ENCODE data around the gene CYB561D1. TPM values are rescaled to one million over a fixed set of nuclear protein-coding genes. Genes with fewer than 3 reads are reported as not detected.

CYB561D1 gene
- total and polyA plus RNA-seq, 9 of the 15 experiments (the other 6 are each of a cell fraction or from before 2014, with no cell fraction given), result 0.71 to 7.2 (median 3.5) TPM

DNA sequence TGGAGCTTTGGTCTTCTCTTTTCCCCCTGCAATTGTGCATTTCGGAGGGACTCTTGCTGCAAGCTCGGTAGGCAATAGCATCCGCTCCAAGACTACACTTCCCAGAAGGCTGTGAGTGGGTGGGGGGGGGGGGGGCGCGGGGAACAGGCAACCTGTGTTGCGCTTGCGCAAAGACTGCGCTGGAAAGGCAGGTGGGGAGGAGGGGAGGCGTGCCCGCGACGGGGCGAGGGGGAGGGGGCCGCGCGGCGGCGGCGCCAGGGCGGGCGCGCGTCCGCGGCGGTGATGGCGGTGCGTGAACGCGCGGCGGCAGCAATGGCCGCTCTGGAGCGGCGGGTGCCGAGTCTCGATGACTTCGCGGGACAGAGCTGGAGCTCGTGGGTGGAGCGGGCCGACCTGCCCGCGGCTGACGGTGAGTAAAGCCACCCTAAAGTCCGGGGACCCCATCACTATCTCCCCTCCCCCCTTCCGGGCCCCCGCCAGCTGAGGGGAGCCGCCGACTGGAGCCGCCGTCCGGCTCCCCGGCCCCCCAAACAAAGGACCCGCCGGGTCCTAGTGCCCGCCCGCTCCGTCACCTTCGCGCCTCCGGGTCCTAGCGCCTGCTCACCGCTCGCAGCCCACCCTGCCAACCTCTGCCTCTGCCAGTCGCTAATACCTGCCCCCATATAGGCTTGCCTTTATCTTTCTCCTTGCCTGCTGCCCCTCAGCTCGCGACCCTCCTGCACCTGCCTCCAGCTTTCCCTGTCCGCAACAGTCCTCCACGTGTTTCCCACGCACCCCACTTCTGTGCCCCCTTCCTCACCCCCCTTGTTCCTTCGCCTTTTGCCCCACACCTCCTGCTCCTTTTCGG, 10.0 kb upstream of the CYB561D1 start, which contains the start of gene ATXN7L2 (continued):
- TF ChIP-seq FOXJ2 (tag; IDR thresholded peaks at IDR 0.05), result peak; percentile 84
- TF ChIP-seq XRCC3 (IDR thresholded peaks at IDR 0.05), result no peak
- no peak for TF ChIP-seq BACH1 (tag; IDR thresholded peaks at IDR 0.05)
- TF ChIP-seq PHF20 (IDR thresholded peaks at IDR 0.05; ENCODE audit: partially characterized antibody), result peak; percentile 79
- no peak; the same call in 1 of the 2 replicates for TF ChIP-seq NR4A1 (CRISPR knock-in tag; IDR thresholded peaks at IDR 0.05)
- TF ChIP-seq NR4A1 (tag; IDR thresholded peaks at IDR 0.05), result no peak
- TF ChIP-seq RBM39 (optimal IDR thresholded peaks at IDR 0.05; ENCODE audit: low read depth, low read length), result no peak
- peak; percentile 57 to 59; a peak in 3 of 4 replicates for TF ChIP-seq SIX5 (IDR thresholded peaks at IDR 0.05; ENCODE audit: borderline replicate concordance in 1 of 2, insufficient read depth in 1 of 2, low read depth in 1 of 2, low read length in 2 of 2)
- TF ChIP-seq, protein P1, sequence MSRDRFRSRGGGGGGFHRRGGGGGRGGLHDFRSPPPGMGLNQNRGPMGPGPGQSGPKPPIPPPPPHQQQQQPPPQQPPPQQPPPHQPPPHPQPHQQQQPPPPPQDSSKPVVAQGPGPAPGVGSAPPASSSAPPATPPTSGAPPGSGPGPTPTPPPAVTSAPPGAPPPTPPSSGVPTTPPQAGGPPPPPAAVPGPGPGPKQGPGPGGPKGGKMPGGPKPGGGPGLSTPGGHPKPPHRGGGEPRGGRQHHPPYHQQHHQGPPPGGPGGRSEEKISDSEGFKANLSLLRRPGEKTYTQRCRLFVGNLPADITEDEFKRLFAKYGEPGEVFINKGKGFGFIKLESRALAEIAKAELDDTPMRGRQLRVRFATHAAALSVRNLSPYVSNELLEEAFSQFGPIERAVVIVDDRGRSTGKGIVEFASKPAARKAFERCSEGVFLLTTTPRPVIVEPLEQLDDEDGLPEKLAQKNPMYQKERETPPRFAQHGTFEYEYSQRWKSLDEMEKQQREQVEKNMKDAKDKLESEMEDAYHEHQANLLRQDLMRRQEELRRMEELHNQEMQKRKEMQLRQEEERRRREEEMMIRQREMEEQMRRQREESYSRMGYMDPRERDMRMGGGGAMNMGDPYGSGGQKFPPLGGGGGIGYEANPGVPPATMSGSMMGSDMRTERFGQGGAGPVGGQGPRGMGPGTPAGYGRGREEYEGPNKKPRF (IDR thresholded peaks at IDR 0.05; ENCODE audit: low read depth, low read length), result no peak
- TF ChIP-seq, protein P2, sequence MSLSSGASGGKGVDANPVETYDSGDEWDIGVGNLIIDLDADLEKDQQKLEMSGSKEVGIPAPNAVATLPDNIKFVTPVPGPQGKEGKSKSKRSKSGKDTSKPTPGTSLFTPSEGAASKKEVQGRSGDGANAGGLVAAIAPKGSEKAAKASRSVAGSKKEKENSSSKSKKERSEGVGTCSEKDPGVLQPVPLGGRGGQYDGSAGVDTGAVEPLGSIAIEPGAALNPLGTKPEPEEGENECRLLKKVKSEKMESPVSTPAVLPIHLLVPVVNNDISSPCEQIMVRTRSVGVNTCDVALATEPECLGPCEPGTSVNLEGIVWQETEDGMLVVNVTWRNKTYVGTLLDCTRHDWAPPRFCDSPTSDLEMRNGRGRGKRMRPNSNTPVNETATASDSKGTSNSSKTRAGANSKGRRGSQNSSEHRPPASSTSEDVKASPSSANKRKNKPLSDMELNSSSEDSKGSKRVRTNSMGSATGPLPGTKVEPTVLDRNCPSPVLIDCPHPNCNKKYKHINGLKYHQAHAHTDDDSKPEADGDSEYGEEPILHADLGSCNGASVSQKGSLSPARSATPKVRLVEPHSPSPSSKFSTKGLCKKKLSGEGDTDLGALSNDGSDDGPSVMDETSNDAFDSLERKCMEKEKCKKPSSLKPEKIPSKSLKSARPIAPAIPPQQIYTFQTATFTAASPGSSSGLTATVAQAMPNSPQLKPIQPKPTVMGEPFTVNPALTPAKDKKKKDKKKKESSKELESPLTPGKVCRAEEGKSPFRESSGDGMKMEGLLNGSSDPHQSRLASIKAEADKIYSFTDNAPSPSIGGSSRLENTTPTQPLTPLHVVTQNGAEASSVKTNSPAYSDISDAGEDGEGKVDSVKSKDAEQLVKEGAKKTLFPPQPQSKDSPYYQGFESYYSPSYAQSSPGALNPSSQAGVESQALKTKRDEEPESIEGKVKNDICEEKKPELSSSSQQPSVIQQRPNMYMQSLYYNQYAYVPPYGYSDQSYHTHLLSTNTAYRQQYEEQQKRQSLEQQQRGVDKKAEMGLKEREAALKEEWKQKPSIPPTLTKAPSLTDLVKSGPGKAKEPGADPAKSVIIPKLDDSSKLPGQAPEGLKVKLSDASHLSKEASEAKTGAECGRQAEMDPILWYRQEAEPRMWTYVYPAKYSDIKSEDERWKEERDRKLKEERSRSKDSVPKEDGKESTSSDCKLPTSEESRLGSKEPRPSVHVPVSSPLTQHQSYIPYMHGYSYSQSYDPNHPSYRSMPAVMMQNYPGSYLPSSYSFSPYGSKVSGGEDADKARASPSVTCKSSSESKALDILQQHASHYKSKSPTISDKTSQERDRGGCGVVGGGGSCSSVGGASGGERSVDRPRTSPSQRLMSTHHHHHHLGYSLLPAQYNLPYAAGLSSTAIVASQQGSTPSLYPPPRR (CRISPR knock-in tag; IDR thresholded peaks at IDR 0.05; ENCODE audit: borderline replicate concordance), result peak; percentile 97; the same call in 1 of the 2 replicates
- TF ChIP-seq CBX1 (IDR thresholded peaks at IDR 0.05; ENCODE audit: low read depth), result 0 out of 2 replicates have a peak, but pooled peaks have one; percentile 40
- TF ChIP-seq ZNF134 (CRISPR knock-in tag; conservative IDR thresholded peaks at IDR 0.05), result no peak
- TF ChIP-seq ARHGAP35 (IDR thresholded peaks at IDR 0.05; ENCODE audit: partially characterized antibody), result peak; percentile 64
- no peak for TF ChIP-seq MCM7 (IDR thresholded peaks at IDR 0.05)
- TF ChIP-seq ZNF707 (CRISPR knock-in tag; conservative IDR thresholded peaks at IDR 0.05), result no peak
- TF ChIP-seq ZNF311 (CRISPR knock-in tag; IDR thresholded peaks at IDR 0.05), result 0 out of 2 replicates have a peak, but pooled peaks have one; percentile 27
- no peak for TF ChIP-seq NFE2L1 (tag; IDR thresholded peaks at IDR 0.05; ENCODE audit: borderline replicate concordance, low read depth)
- TF ChIP-seq ZNF699 (CRISPR knock-in tag; IDR thresholded peaks at IDR 0.05; ENCODE audit: insufficient replicate concordance), result no peak
- TF ChIP-seq MAFF (IDR thresholded peaks at IDR 0.05; ENCODE audit: low read length), result no peak
- no peak; the same call in 1 of the 2 replicates for TF ChIP-seq NCOA6 (IDR thresholded peaks at IDR 0.05)
- TF ChIP-seq ETV6 (IDR thresholded peaks at IDR 0.05; ENCODE audit: borderline replicate concordance in 1 of 2, low read depth in 2 of 2, low read length in 1 of 2), result no peak
- TF ChIP-seq ETV6 (CRISPR knock-in tag; IDR thresholded peaks at IDR 0.05; ENCODE audit: borderline replicate concordance), result no peak

All from K562 (cell line).